Measurements from ENCODE around the gene GOLM1.

GRCh38 chr9:86022687-86023266 is 76.6 kb downstream of the GOLM1 start:
- no peak for TF ChIP-seq CTCF (IDR thresholded peaks at IDR 0.05; ENCODE audit: borderline replicate concordance, extremely low read depth, low read length, poor library complexity, severe bottlenecking)
- no peak for TF ChIP-seq EZH2 (IDR thresholded peaks at IDR 0.05; ENCODE audit: borderline replicate concordance, low read depth, low read length, severe bottlenecking)
